Retinal pigment epithelial cell (primary cell): ENCODE measurements around the gene THBS2.

Experiments
- DNase-seq: peaks from one replicate; pipeline ENCODE4 v3.0.0-alpha.2; 2010; ENCODE audit warnings: low read depth
- H3K4me3 ChIP-seq: 2 replicates; pipeline ENCODE4 v1.5.1; 2011; ENCODE audit warnings: mild to moderate bottlenecking, low read length, control low read depth, moderate library complexity
- TF ChIP-seq, protein P1 (sequence below): conservative IDR thresholded peaks from 2 replicates; pipeline ENCODE4 v1.5.1; 2011; ENCODE audit warnings: low read depth, low read length, control low read depth, inconsistent platforms

Gene THBS2

DNA sequence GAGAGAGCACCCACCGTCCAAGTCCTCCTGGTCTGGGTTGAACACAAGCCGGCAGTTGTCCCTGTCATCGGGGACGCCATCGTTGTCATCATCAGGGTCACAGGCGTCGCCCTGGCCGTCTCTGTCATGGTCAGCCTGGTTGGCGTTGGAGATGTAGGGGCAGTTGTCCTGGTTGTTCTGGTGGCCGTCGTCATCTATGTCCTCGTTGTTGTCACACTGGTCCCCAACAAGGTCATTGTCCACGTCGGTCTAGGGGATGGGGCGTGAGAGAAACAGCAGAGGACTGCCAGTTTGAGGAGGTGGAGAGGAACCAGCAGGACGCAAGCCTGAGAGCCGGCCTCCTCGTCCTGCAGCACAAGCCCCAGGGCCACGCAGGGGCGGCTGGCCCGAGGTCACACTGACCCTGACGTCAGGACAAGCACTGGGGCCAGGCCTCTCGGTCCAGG, 28.5 kb downstream of the THBS2 start:
- TF ChIP-seq, protein P1, sequence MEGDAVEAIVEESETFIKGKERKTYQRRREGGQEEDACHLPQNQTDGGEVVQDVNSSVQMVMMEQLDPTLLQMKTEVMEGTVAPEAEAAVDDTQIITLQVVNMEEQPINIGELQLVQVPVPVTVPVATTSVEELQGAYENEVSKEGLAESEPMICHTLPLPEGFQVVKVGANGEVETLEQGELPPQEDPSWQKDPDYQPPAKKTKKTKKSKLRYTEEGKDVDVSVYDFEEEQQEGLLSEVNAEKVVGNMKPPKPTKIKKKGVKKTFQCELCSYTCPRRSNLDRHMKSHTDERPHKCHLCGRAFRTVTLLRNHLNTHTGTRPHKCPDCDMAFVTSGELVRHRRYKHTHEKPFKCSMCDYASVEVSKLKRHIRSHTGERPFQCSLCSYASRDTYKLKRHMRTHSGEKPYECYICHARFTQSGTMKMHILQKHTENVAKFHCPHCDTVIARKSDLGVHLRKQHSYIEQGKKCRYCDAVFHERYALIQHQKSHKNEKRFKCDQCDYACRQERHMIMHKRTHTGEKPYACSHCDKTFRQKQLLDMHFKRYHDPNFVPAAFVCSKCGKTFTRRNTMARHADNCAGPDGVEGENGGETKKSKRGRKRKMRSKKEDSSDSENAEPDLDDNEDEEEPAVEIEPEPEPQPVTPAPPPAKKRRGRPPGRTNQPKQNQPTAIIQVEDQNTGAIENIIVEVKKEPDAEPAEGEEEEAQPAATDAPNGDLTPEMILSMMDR = no peak
- H3K4me3 ChIP-seq = no peak overlapping the region
- DNase-seq = no peak

DNA sequence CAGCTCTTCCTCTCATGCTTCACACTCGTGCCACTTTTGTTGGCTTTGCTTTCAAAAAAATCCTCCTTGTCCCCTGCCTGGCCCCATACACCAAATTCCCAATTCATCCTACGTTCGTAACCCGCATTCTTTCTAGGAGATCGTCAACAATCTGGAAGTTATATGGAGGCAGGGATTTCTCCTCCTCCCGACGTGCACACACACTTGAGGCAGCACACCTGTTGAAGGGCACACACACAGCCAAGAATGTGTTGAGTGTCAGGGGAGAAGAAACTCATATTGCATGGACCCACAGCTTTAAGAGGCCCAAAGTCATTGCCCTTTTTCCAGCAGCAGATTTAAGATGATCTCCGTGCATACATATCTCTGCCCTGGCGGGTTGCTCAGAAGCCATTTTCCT, 28.9 kb downstream of the THBS2 start:
- no peak for DNase-seq
- TF ChIP-seq, protein P1 = no peak
- H3K4me3 ChIP-seq = no peak overlapping the region

DNA sequence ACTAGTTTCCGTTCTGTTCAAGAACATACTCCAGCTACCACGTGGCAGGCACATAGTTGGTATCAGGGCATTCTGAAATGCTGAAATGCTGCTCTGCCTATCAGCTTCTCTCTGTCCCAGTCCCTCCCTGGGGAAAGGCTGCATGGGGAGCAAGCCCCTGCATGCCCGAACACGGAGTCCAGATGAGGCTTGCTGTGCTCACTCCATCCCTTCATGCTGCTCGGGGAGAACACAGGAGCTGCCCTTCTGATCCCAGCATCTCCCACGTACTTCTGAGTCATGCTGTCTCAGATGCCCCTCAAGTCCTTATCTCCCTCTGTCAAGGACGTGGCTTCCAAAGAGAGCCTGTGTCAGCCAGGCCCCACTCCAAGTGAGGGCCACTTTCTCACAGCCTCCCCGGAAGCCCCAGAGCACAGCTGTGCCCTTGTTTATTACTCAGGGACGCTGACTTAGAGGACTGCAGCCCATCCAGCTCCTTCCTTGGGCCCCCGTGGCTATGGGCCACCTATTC, 29.4 kb downstream of the THBS2 start:
- no peak overlapping the region for H3K4me3 ChIP-seq
- no peak for DNase-seq
- TF ChIP-seq, protein P1 = no peak

DNA sequence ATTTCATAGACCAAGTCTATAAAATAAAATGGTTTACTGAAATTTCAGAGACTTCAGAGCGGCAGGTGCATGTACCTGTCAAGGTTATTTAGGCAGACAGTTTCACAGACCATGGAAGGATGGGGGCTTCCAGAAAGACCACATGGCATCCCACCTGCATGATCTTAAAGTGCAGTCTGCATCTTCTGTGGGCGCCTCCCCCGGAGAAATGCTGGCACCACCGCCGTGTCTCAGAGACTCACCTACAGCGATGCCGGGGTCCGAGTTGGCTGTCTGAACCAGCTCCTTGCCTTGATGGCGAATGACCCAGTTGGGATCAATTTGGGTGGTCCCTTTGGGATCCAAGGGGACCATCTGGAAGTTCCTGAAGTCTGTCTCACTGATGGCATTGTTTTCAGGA, 30.6 kb downstream of the THBS2 start:
- DNase-seq = no peak
- TF ChIP-seq, protein P1 = no peak
- H3K4me3 ChIP-seq = no peak overlapping the region

DNA sequence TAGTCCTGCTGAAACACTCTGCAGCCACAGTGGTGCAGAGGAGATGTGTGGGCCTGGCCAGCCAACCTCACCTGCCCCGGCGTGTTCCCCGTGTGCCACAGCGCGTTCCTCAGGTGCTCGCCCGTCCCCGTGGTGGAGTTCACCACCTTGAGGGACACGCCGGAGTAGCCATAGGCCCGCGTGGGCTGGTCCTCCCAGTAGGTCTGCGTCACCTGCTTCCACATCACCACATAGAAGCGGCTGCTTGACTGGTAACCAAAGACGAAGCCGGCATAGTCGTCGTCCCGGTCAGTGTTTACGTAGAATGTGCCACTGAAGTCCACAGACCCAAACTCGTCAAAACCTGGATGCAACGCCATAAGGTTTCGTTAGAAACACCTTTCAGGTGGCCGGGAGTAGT, 31.5 kb downstream of the THBS2 start:
- no peak for DNase-seq
- H3K4me3 ChIP-seq = no peak overlapping the region
- TF ChIP-seq, protein P1 = no peak

DNA sequence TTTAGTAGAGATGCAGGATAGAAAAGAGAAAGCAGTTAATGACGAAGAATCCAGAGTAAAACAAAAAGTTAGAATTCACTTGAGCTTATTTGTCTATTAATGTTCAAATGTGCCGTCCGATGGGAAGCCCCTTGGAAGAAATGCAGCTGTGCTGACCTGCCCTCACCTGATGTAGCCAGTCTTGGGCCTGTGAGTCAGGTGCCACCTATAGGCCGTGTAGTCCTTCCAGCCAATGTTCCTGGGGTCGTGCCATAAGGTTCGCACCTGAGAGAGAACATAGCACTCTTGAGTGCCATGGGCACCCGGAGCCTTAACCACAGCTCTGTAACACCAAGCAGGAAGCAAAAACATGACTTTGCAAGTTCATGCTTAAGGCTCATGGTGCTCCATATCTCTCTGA, 32.4 kb downstream of the THBS2 start:
- TF ChIP-seq, protein P1 = no peak
- no peak overlapping the region for H3K4me3 ChIP-seq
- DNase-seq = no peak

DNA sequence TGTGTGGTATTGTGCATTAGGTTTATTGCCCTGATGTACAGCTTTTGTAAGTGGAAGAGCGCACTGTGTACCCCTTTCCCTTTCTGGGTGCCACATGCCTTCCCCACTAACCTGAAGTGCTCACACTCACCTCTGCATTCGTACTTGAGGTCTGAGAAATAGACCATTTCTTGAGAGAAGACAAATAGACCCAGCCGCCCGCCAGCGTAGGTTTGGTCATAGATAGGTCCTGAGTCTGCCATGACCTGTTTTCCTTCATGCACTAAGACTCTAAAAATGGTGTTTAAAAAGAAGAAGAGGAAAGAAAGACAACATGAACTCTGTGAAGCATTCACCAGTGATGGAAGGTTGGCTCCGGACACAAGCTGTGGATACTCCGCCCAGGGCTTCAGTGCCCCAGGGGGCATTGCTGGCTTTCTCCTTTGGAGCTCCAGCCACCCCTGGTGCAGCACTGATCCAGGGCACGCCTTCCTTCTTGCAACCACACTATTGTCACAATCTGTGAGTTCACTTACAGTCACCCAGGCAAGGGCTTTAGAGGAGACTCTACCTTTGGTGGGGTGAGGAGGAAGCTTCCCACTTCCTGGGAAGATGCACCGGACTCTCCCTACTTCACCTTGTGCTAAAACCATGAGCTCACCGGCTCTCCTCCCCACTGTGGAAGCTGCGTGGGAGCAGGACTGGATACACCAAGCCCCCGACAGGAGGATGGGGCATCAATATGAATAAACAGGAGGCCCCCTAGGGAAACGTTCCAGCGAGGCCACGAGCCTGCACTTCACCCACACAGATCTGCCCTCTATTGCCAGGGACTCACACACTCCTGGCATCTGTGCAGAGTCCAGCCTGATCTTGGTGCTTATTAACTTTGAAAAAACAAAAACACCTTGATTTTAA, 33.3 kb downstream of the THBS2 start:
- TF ChIP-seq, protein P1 = no peak
- no peak for DNase-seq
- H3K4me3 ChIP-seq = no peak overlapping the region
